SK-N-SH treated with all-trans-retinoic acid at 6 μM for 48 hours (cell line): ENCODE data around the gene WDR38.

ENCODE experiments used
- ATAC-seq: fragments of 200-7000 bp; cut with Tn5 transposase; 3 replicates; pipeline ENCODE4 v1.9.1; 2020; ENCODE audit warnings: mild to moderate bottlenecking, moderate library complexity
- ARNTL ChIP-seq: fragments of 450-650 bp; formaldehyde crosslinking; IDR thresholded peaks from 2 replicates; pipeline ENCODE4 v1.5.0; 2020; ENCODE audit warnings: low read depth, mild to moderate bottlenecking, moderate library complexity, borderline replicate concordance
- BACH2 ChIP-seq: fragments of 250-450 bp; sonication (Bioruptor Pico); IDR thresholded peaks from 2 replicates; pipeline ENCODE4 v1.9.0; 2021; ENCODE audit warnings: mild to moderate bottlenecking, borderline replicate concordance
- CREB5 ChIP-seq: fragments of 250-450 bp; sonication (Bioruptor Pico); IDR thresholded peaks from 2 replicates; pipeline ENCODE4 v1.5.1; 2020; ENCODE audit warnings: low read depth, mild to moderate bottlenecking, moderate library complexity
- CSDC2 ChIP-seq: fragments of 250-450 bp; sonication (Bioruptor Pico); IDR thresholded peaks from 2 replicates; pipeline ENCODE4 v1.5.0; 2020; ENCODE audit warnings: mild to moderate bottlenecking, moderate library complexity
- CSRNP3 ChIP-seq: fragments of 250-450 bp; sonication (Bioruptor Pico); IDR thresholded peaks from 2 replicates; pipeline ENCODE4 v1.5.1; 2021; ENCODE audit warnings: mild to moderate bottlenecking, moderate library complexity
- ESRRG ChIP-seq: fragments of 250-450 bp; sonication (Bioruptor Pico); IDR thresholded peaks from 2 replicates; pipeline ENCODE4 v1.6.1; 2021; ENCODE audit warnings: mild to moderate bottlenecking
- GLIS3 ChIP-seq: fragments of 250-450 bp; sonication (Bioruptor Pico); IDR thresholded peaks from 2 replicates; pipeline ENCODE4 v1.5.0; 2020; ENCODE audit warnings: mild to moderate bottlenecking, moderate library complexity
- ISL1 ChIP-seq: fragments of 250-450 bp; sonication (Bioruptor Pico); IDR thresholded peaks from 2 replicates; pipeline ENCODE4 v2.1.2; 2022; ENCODE audit warnings: mild to moderate bottlenecking, moderate library complexity
- OSR1 ChIP-seq: fragments of 250-450 bp; sonication (Bioruptor Pico); IDR thresholded peaks from 2 replicates; pipeline ENCODE4 v1.8.0; 2022; ENCODE audit warnings: moderate library complexity, mild to moderate bottlenecking, inconsistent platforms
- PATZ1 ChIP-seq: fragments of 250-450 bp; sonication (Bioruptor Pico); IDR thresholded peaks from 2 replicates; pipeline ENCODE4 v1.8.0; 2020; ENCODE audit warnings: mild to moderate bottlenecking, moderate library complexity, borderline replicate concordance
- PPARA ChIP-seq: fragments of 250-450 bp; sonication (Bioruptor Pico); IDR thresholded peaks from 2 replicates; pipeline ENCODE4 v1.5.0; 2020; ENCODE audit warnings: mild to moderate bottlenecking, borderline replicate concordance
- RARB ChIP-seq: fragments of 250-450 bp; sonication (Bioruptor Pico); IDR thresholded peaks from 2 replicates; pipeline ENCODE4 v1.8.0; 2021; ENCODE audit warnings: mild to moderate bottlenecking, moderate library complexity
- SNAI2 ChIP-seq: fragments of 250-450 bp; sonication (Bioruptor Pico); IDR thresholded peaks from 2 replicates; pipeline ENCODE4 v1.5.0; 2020; ENCODE audit warnings: mild to moderate bottlenecking, moderate library complexity
- TCF4 ChIP-seq: fragments of 250-450 bp; sonication (Bioruptor Pico); IDR thresholded peaks from 2 replicates; pipeline ENCODE4 v1.8.0; 2021; ENCODE audit warnings: mild to moderate bottlenecking, moderate library complexity, borderline replicate concordance
- TOX ChIP-seq: fragments of 250-450 bp; sonication (Bioruptor Pico); IDR thresholded peaks from 2 replicates; pipeline ENCODE4 v1.8.0; 2021; ENCODE audit warnings: mild to moderate bottlenecking, moderate library complexity, borderline replicate concordance
- TSHZ2 ChIP-seq: fragments of 250-450 bp; sonication (Bioruptor Pico); IDR thresholded peaks from 2 replicates; pipeline ENCODE4 v1.5.0; 2020; ENCODE audit warnings: mild to moderate bottlenecking, moderate library complexity
- ZFP3 ChIP-seq: fragments of 250-450 bp; sonication (Bioruptor Pico); IDR thresholded peaks from 2 replicates; pipeline ENCODE4 v1.5.0; 2020; ENCODE audit warnings: mild to moderate bottlenecking, moderate library complexity
- ZFP30 ChIP-seq: fragments of 450-650 bp; formaldehyde crosslinking; IDR thresholded peaks from 2 replicates; pipeline ENCODE4 v1.5.0; 2022; ENCODE audit warnings: mild to moderate bottlenecking, moderate library complexity
- ZNF565 ChIP-seq: fragments of 450-650 bp; formaldehyde crosslinking; conservative IDR thresholded peaks from 2 replicates; pipeline ENCODE4 v1.5.0; 2020; ENCODE audit warnings: low read depth, mild to moderate bottlenecking, moderate library complexity
- ZNF70 ChIP-seq: fragments of 450-650 bp; formaldehyde crosslinking; IDR thresholded peaks from 2 replicates; pipeline ENCODE4 v1.5.0; 2020; ENCODE audit warnings: mild to moderate bottlenecking, moderate library complexity

The WDR38 gene

GRCh38 chr9:124852829-124853531, at the start of gene WDR38:
TSS of gene WDR38 (plus strand) at chr9:124853460. CDS start at chr9:124853532, 72 bp downstream.
- peak; percentile 86 for ATAC-seq
- TF ChIP-seq TOX (CRISPR knock-in tag) = no peak
- peak; percentile 40; the same call in 1 of the 2 replicates for TF ChIP-seq ESRRG
- TF ChIP-seq, all 23 proteins: peak for 1

- no peak for ATAC-seq
- no peak for TF ChIP-seq TCF4 (CRISPR knock-in tag)
- TF ChIP-seq CSDC2 (CRISPR knock-in tag) = no peak
- TF ChIP-seq PATZ1 = no peak
- TF ChIP-seq ZFP3 (CRISPR knock-in tag) = no peak
- TF ChIP-seq BACH2 (CRISPR knock-in tag) = no peak
- no peak for TF ChIP-seq RARB (CRISPR knock-in tag)
- no peak for TF ChIP-seq PPARA (CRISPR knock-in tag)
- no peak for TF ChIP-seq TOX (CRISPR knock-in tag)
Observed at GRCh38 chr9:124803911-124804310, 49.3 kb upstream of the WDR38 start.

- TF ChIP-seq CREB5 (CRISPR knock-in tag) (no peak), GLIS3 (no peak), ISL1 (CRISPR knock-in tag) (no peak), CSRNP3 (no peak), BACH2 (CRISPR knock-in tag) (no peak), SNAI2 (CRISPR knock-in tag) (no peak), ZFP3 (CRISPR knock-in tag) (no peak), TOX (CRISPR knock-in tag) (no peak), ZFP30 (CRISPR knock-in tag) (no peak), CSDC2 (CRISPR knock-in tag) (no peak), TSHZ2 (no peak), OSR1 (CRISPR knock-in tag) (no peak), ZNF70 (CRISPR knock-in tag) (no peak), PATZ1 (no peak), TCF4 (CRISPR knock-in tag) (no peak), ZNF565 (no peak), ARNTL (CRISPR knock-in tag) (no peak), PPARA (CRISPR knock-in tag) (no peak)
Observed at GRCh38 chr9:124805186-124805585, 48.1 kb upstream of the WDR38 start.

More at GRCh38 chr9:124805186-124805585, 48.1 kb upstream of the WDR38 start:
- no peak for ATAC-seq
